Upper lobe of left lung (tissue), 4 donors: ENCODE data around the gene CALB2.

ENCODE experiments used
- POLR2AphosphoS5 ChIP-seq, 2 donors: sonication (generic); formaldehyde crosslinking; IDR thresholded peaks; one replicate each; pipeline ENCODE4 v1.5.1; 2017; ENCODE audit warnings: antibody characterized with exemption in 2 of 2
- TF ChIP-seq, protein P1 (sequence below), 6 experiments: fragments of 450-650 bp in 4 of 6; fragments of 200-600 bp in 2 of 6; sonication (generic) in 2 of 6; IDR thresholded peaks; one replicate each; pipeline ENCODE4 v1.5.1; 2016 to 2019; ENCODE audit warnings: antibody characterized with exemption in 6 of 6

- TF ChIP-seq POLR2AphosphoS5 (IDR thresholded peaks at IDR 0.05): no peak
- TF ChIP-seq, protein P1, sequence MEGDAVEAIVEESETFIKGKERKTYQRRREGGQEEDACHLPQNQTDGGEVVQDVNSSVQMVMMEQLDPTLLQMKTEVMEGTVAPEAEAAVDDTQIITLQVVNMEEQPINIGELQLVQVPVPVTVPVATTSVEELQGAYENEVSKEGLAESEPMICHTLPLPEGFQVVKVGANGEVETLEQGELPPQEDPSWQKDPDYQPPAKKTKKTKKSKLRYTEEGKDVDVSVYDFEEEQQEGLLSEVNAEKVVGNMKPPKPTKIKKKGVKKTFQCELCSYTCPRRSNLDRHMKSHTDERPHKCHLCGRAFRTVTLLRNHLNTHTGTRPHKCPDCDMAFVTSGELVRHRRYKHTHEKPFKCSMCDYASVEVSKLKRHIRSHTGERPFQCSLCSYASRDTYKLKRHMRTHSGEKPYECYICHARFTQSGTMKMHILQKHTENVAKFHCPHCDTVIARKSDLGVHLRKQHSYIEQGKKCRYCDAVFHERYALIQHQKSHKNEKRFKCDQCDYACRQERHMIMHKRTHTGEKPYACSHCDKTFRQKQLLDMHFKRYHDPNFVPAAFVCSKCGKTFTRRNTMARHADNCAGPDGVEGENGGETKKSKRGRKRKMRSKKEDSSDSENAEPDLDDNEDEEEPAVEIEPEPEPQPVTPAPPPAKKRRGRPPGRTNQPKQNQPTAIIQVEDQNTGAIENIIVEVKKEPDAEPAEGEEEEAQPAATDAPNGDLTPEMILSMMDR (IDR thresholded peaks at IDR 0.05): no peak
Measured at GRCh38 chr16:71371237-71371636, 12.7 kb downstream of the CALB2 start.
